Activated naive CD4-positive, alpha-beta T cell treated with anti-CD3 and anti-CD28 coated beads, Interleukin-2, amount 50 U/mL, for 16 hours (primary cell): ENCODE measurements around the gene TEX2.

ENCODE experiments used
- DNase-seq: peaks from one replicate; pipeline ENCODE4 v3.0.0-alpha.2; 2020

The TEX2 gene

DNA sequence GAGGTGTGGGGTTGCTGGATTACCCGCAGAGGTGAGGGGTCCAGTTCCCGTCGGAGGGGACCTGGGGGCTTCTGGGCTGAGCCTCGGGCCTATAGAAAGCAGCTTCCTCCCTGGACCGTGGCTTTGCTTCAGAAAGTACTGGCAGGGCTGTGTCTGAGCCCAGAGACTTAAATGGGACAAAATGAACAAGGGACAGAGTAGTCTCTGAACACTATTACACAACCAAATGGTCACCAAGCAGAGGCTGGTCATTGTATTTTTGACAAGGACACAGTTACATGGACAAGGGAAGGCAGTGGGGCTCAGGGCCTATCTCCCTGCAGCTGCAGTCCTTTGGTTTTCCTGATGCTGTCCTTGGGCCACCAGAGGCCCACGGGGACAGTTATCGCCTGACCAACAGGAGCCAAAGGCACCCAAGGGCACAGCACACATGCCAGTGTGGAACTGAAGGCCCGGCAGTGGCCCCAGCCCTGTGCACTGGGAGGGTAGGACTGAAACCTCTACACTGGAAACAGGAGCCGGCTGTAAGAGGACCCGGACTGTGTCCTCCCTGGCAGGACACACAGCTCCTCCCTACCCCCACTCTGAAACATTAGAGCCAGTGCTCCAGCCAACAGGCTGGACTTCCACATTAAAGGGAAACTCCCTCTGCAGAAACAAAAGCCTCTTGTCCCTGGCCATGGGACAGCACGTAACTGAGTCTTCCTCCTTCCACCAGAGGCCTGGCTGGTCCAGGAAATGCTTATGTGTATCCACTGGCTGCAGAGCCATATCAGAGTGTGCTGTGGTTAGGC is 107.1 kb downstream of the TEX2 start:
- DNase-seq: no peak

DNA sequence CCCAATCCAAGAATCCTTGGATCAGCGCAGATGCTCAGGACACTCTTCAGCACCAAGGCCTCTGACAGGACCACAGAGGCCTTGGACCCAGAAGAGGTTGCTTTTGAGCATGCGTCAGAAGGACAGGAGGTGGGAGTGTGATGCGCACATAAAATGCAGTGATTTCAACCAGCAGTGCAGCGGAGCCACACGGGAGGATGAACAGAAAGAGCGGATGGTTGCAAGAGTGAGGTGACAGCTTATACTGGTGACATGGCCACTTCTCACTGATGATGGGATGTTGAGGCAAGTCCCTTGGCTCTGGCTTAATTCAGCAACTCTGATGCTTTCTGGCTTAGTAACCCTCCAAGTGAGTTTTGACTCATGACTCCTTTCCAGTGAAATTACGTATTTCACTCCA is 107.9 kb downstream of the TEX2 start:
- DNase-seq: no peak

DNA sequence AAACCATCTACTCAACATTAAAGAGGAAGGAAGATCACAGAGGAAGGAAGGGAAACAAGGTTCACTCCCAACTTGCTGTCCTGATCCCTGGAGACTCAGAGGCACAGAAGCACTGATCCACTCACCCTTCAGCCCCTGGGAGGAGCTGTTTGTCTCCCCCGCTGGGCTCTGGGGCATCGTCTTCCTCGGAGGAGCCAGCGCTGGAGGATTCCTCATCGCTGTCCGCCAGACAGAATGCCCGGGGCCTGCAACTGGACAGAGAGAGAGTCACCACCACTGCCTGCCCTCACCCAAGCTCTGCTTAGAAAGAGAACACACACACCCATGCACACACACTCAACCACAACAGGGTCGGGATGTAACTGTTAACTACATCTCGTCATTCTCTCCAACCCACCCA is 108.3 kb downstream of the TEX2 start:
- no peak for DNase-seq

GRCh38 chr17:64154313-64154695 is 108.8 kb downstream of the TEX2 start:
- DNase-seq: no peak

DNA sequence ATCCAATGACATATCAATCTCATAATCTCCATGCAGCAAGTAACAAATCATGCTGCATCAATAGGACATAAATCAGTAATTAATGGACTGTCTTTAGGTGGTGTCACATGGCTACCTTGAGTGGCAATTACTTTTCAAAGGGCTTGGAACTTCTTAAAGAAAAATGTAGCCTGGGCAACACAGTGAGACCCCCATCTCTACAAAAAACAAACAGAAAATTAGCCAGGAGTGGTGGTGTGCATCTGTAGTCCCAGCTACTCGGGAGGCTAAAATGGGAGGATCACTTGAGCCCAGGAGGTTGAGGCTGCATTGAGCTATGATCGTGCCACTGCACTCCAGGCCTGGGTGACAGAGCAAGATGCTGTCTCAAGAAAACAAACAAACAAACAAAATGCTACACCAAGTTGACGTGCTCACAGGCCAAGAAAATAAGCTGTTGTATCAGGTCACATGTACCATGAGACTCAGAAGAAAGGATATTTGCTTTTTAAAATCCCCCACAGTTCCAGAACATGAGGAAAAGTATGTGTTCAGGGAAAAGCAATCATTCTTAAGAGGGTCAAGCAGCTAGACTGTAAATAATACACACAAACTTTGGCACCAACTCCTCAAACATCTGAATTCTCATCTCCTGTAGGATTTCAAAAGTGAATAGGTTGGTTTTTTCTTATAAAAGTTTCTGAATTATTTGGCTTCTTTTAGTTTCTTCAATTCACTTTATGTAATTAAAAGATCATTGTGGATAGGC is 109.3 kb downstream of the TEX2 start:
- DNase-seq: no peak

DNA sequence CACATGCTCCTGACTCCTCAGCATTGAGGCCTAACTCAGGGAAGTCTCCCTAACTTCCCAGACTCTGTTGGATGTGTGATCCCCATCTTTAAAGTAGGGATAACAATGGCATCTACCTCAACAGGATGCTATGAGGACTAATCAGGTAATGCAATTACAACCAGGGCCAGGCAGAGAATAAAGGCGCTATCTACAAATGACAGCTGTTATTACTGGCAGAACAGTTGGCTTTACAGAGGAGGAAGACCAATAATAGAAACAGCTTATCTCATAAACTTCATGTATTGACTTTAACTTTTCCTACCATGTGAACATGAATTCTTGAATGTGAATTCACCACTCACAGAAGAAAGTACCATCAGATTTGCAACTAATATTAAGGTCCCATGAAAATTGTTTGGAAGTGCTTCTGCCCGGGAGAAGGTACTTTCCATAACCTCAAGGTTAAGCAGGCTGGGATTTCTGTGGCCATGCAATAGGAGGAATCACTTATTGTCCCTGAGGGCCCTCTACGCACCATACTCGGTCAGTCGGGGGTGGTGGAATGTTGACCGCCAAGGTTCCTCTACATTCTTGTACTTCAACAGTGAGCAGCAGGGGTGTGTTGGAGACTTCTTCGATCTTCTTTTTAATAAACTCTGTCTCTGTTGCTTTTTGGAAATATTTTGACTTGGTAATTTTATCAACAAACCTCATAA is 110.5 kb downstream of the TEX2 start:
- no peak for DNase-seq

DNA sequence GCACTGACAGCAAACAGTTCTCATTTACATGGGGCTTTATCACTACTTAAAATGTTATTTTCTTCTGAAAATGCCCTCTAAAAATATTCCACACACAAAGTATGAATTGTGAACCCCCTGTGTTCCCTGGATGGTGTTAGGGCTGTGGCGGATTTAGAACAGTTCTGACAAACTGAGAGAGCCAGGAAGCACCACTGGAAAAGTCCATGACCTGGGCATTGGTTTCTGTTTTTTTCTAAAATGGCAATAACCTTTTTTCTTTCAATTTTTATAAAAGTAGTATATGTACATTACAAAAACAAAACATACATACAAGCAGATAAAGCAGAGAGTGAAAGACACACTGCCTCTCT is 112.1 kb downstream of the TEX2 start:
- no peak for DNase-seq

GRCh38 chr17:64150237-64151015 is 112.6 kb downstream of the TEX2 start:
- DNase-seq: no peak

- DNase-seq: no peak
These were observed 113.9 kb downstream of the TEX2 start for GRCh38 chr17:64149196-64149595.

DNA sequence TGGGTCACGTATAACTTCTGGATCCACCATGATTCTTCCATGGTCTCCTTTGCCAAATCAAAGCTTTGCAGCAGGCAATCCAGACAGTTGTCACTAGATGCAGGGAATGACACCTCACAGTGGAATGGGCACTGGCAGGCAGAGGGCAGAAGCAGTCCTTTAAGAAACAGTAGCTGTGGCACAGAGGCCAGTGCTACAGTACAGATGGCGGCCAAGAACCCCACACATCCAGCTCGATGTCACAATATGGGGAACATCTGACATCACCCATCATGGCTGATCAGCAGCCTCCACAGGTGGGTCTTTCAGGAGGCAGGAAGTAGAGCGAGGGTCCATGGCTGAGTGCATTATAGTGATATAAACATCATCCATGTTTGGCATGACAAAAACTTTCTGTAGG is 114.4 kb downstream of the TEX2 start:
- DNase-seq: no peak

DNA sequence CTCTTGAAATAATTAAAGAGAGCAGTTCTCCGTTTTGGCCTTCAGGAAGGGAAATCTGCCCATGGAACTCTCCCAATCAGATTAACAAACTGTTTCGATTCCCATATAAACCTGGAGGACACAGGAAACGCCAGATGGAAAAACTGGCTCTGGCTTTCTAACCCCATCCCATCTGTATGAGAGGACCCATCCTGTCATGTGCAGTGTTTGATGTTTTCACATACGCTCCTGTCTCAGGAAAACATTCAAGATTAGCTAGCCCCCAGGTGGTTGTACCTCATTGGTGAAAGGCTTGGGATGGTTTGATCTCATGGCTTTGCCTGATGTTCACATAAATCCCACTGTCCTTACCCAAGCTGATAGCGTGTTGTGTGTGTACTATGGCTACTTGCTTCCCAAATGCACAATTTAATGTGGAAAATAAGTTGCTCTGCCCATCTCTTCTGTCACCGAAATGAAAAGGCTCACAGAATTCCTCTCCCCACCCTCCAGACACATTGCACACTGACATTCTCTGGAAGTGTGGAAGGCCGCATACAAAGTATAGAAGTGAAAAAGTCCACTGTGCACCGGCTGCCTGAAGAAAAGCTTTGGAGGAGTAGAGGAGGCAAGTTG is 114.9 kb downstream of the TEX2 start:
- no peak for DNase-seq

- no peak for DNase-seq
These were observed 115.7 kb downstream of the TEX2 start for GRCh38 chr17:64147110-64148016.

- DNase-seq: peak; percentile 58
These were observed 116.5 kb downstream of the TEX2 start for GRCh38 chr17:64146418-64147109.

- DNase-seq: peak; percentile 94
These were observed 117.2 kb downstream of the TEX2 start for GRCh38 chr17:64145751-64146417.

DNA sequence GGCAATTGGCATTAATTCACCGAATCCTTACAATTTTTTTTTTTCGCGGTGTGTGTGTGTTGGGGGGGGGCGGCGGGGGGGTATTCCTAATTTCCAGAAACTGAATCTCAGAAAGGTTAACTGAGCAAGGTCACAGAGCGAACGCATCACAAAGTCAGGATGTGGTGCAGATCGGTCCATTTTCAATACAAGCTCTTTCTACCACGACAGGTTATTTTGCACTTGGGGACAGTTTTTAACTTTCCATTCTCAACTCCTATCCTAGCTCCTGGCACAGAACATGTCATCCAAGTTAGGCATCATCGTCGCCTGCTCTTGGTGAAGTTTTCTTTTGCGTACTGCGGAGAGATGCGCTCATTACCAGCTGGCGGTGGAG is 117.7 kb downstream of the TEX2 start:
- no peak for DNase-seq

DNA sequence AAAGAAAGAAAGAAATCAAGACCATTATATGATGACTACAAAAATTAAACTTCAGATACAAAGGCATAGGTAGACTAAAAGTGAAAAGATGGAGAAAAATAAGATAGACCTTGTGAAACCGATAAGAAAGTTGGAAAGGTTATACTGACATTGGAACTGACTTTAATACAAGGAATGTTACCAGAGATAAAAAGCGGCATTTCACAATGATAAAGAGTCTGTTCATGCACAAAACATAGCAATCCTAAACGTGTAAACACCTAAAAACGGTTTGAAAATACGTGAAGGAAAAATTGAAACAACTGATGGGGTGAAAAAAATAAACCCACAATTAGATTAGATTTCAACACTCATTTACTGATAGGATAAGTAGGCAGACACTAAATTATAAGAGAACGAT is 123.5 kb downstream of the TEX2 start:
- no peak for DNase-seq

DNA sequence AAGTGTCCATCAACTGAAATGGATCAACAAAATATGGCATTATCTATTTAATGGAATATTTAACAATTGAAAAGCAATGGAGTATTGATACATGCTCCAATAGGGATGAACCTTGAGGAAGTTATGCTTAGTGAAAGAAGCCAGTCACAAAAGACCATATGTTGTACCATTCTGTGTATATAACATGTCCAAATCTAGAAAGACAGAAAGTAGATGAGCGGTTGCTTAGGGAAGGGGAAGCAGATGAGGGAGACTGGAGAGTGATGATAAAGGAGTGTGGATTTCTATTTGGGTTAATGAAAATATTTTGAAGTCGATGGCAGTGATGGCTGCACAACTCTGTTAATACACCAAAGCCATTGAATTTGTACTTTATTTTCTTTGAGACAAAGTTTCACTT is 124.6 kb downstream of the TEX2 start:
- DNase-seq: no peak

- no peak for DNase-seq
These were observed 128.1 kb downstream of the TEX2 start for GRCh38 chr17:64135000-64135399.

GRCh38 chr17:64134216-64134970 is 128.7 kb downstream of the TEX2 start:
- DNase-seq: no peak
